Vagina (tissue), 2 donors: Measurements from ENCODE around the gene DERL3.

ENCODE experiments used
- POLR2A ChIP-seq, 2 donors: fragments of 450-650 bp; IDR thresholded peaks; one replicate each; pipeline ENCODE4 v1.6.1; 2017; ENCODE audit warnings: antibody characterized with exemption in 2 of 2, mild to moderate bottlenecking in 2 of 2, moderate library complexity in 2 of 2
- POLR2AphosphoS5 ChIP-seq, 2 donors: sonication (generic); formaldehyde crosslinking; IDR thresholded peaks; one replicate each; pipeline ENCODE4 v1.9.0; 2017; ENCODE audit warnings: antibody characterized with exemption in 2 of 2, mild to moderate bottlenecking in 2 of 2, low read depth in 1 of 2; ENCODE audit not compliant: insufficient read depth in 1 of 2
- TF ChIP-seq, protein P1 (sequence below), 3 experiments: fragments of 450-650 bp in 2 of 3; fragments of 200-600 bp in 1 of 3; sonication (generic) in 1 of 3; IDR thresholded peaks; one replicate each; pipeline ENCODE4 v1.5.1; 2017 to 2019; ENCODE audit warnings: antibody characterized with exemption in 3 of 3, mild to moderate bottlenecking in 2 of 3, moderate library complexity in 2 of 3

DNA sequence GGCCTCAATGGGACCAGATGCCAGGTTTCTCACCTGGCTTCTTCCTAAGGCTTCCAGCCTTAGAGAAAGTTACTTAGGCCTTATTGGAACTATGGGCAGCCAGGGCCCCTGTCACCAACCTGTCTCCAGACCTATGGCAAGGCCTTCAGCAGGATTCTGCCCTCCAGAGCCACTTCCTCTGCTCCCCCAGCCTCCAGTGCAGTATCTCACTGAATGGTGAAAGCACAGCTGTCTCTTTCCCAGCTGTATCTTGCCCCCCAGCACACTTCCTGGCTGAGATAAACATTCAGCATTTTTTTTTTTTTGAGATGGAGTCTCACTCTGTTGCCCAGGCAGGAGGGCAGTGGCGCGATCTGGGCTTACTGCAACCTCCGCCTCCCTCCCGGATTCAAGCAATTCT lies 20.4 kb upstream of the DERL3 start:
- TF ChIP-seq POLR2A (IDR thresholded peaks at IDR 0.05) (no peak), POLR2AphosphoS5 (IDR thresholded peaks at IDR 0.05; ENCODE audit: insufficient read depth in 1 of 2, low read depth in 1 of 2) (no peak)
- TF ChIP-seq, protein P1, sequence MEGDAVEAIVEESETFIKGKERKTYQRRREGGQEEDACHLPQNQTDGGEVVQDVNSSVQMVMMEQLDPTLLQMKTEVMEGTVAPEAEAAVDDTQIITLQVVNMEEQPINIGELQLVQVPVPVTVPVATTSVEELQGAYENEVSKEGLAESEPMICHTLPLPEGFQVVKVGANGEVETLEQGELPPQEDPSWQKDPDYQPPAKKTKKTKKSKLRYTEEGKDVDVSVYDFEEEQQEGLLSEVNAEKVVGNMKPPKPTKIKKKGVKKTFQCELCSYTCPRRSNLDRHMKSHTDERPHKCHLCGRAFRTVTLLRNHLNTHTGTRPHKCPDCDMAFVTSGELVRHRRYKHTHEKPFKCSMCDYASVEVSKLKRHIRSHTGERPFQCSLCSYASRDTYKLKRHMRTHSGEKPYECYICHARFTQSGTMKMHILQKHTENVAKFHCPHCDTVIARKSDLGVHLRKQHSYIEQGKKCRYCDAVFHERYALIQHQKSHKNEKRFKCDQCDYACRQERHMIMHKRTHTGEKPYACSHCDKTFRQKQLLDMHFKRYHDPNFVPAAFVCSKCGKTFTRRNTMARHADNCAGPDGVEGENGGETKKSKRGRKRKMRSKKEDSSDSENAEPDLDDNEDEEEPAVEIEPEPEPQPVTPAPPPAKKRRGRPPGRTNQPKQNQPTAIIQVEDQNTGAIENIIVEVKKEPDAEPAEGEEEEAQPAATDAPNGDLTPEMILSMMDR (IDR thresholded peaks at IDR 0.05), result no peak
